Breast epithelium (tissue), 3 donors: ENCODE data around the gene ARMC8.

ENCODE experiments used
- POLR2A ChIP-seq: fragments of 450-650 bp; IDR thresholded peaks from one replicate; pipeline ENCODE4 v1.6.1; 2016; ENCODE audit warnings: antibody characterized with exemption, mild to moderate bottlenecking, moderate library complexity
- TF ChIP-seq, protein P1 (sequence below), 3 donors: fragments of 450-650 bp; IDR thresholded peaks; one replicate each; pipeline ENCODE4 v1.5.1; 2016 to 2017; ENCODE audit warnings: antibody characterized with exemption in 3 of 3, mild to moderate bottlenecking in 3 of 3, moderate library complexity in 3 of 3

DNA sequence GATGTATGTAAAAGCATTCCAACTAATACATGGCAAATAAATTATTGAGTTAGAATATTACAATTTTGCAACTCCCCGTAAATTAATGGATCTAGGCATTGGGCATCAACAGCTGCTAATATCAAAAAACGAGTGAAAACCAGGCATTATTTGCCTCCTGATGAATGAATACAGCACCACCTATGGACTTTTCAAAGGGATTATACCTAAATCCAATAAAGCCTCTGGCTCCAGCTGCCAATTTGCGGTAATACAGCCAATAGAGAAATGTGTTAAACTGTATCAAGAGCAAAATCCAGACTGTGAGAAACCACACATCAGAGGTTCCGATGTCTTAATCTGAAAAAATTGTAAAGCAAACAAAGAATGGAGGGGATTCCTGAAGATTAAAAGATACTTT, 38.6 kb upstream of the ARMC8 start:
- no peak for TF ChIP-seq POLR2A
- TF ChIP-seq, protein P1, sequence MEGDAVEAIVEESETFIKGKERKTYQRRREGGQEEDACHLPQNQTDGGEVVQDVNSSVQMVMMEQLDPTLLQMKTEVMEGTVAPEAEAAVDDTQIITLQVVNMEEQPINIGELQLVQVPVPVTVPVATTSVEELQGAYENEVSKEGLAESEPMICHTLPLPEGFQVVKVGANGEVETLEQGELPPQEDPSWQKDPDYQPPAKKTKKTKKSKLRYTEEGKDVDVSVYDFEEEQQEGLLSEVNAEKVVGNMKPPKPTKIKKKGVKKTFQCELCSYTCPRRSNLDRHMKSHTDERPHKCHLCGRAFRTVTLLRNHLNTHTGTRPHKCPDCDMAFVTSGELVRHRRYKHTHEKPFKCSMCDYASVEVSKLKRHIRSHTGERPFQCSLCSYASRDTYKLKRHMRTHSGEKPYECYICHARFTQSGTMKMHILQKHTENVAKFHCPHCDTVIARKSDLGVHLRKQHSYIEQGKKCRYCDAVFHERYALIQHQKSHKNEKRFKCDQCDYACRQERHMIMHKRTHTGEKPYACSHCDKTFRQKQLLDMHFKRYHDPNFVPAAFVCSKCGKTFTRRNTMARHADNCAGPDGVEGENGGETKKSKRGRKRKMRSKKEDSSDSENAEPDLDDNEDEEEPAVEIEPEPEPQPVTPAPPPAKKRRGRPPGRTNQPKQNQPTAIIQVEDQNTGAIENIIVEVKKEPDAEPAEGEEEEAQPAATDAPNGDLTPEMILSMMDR (IDR thresholded peaks at IDR 0.05): no peak
